Astrocyte (in vitro differentiated cells and primary cell): Measurements from ENCODE around the gene CNDP2.

Source experiments
- CTCF ChIP-seq: IDR thresholded peaks from 2 replicates; pipeline ENCODE4 v1.5.1; 2011; ENCODE audit warnings: low read depth, mild to moderate bottlenecking, inconsistent platforms, low read length, moderate library complexity; ENCODE audit not compliant: insufficient read depth
- EZH2 ChIP-seq: IDR thresholded peaks from 2 replicates; pipeline ENCODE4 v1.6.1; 2012; ENCODE audit warnings: mild to moderate bottlenecking, low read length, inconsistent platforms; ENCODE audit not compliant: insufficient read depth

GRCh38 chr18:74451148-74451547 is 45.0 kb upstream of the CNDP2 start:
- TF ChIP-seq EZH2 (no peak), CTCF (no peak)
